NCI-H524 (cell line): ENCODE results near the gene MRM2.

Experiments
- DNase-seq, 2 experiments: peaks; one replicate each; lab custom pipeline; 2025; lab: John Stamatoyannopoulos, UW

Gene MRM2

DNA sequence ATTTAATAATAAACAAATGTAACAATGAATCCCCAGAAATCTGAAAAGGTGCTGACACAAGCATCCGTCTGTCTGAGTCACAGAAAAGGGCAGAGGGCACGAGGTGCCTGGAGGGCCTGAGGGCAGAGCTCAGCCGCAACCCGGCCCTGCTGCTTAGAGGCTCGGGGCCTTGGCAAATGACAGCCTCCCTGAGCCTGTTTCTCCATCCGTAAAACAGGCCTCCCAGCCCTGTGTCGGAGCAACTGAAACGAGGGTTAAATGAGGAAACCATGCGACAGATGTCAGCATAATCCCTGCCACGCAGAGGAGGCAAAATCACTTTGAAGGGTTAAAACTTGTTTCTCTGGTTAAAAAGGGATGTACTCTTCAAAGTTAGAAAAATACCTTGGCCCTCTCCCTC, 24.9 kb upstream of the MRM2 start:
- peak; percentile 47 to 83 for DNase-seq

DNA sequence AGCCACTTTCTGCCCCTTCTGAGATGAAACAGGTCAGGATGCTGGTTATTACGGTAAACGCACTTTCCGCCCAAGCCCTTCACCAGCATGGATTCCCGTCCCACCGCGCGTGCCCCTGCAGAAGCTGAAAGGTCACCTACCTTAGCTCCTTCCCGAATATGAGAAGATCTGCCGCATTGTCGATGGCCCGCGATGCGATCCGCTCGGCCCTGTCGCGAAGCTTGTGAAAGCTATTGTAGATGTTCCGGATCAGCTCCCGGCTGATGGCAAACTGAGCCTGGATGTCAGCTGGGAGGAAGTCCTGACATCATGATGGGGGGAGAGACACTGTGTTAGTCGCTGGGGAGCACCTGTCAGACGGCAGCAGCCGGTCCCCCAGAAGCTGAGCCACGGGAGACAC, 22.2 kb upstream of the MRM2 start:
- DNase-seq: no peak

DNA sequence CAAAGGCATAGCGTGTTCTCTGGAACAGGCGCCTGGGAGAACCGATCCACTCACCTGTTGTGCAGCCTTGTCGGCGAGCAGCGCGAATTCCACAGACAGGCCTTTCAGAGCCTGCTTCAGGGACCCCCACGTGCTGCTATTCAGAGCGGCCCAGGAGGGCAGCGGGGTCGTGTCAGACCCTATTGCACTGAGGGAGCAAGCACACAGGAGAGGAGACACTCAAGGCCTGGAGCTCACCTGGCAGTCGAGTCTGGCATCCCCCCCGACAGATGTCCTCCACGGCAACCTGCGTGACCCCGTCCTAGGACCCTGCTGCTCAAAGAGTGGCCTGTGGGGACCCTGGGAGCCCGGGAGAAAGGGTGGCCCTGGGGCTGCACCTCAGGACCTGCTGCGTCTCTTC, 21.2 kb upstream of the MRM2 start:
- DNase-seq: no peak

DNA sequence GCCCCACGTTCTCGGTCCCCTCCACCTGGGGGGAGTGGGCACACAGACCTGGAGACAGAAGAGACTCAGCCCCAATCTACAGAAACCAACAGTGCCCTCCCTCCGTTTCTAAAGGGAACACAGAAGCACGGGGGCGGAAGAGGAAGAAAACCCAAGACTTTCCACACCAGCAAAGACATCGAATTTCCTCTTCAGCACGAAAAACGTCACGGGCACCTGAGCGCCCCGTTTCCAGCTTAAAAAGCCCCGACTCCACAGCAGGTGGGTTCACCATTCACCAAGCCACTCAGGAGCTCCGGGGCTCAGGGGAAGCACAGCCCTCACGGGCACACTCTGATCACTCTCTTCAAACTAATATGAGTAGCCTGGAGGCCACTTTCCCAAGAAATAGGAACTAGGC, 19.6 kb upstream of the MRM2 start:
- DNase-seq: no peak

DNA sequence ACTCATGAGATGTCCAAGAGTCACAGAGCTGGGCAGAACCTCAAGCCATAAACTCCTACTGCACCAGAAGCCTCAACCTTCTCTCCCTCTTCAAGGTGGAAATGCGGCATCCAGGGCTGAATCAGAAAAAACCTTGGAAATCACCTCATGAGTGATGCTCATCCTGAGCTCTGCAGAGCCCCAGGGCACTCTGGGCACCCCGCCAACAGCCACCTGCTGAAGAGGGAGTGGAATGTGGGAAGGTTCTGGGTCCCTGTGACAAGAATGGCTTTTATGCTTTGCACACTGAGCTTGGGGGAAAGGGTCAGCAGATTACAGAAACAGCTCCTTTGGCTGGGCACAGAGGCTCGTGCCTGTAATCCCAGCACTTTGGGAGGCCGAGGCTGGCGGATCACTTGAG, 18.8 kb upstream of the MRM2 start:
- peak in 1 of 2 experiments; percentile 58 for DNase-seq

DNA sequence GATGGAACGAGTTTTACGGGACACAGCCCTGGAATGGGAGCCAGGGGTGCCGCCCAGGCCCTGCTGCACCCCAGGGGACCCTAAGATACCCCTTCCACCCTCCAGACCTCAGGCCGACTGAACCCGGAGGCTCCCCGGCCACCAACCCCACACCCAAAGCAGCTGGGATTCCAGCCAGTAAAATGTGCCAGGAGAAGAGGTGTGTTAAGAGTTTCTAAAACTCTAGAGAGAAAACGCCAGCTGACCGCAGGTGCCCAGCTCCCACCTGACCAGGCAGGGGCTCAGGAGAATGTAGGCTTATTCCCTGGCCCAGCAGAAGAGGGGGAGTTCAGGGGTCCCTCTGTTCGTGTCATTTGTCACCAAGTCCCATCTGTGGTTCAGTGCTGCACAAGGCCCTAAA, 17.5 kb upstream of the MRM2 start:
- DNase-seq: no peak

DNA sequence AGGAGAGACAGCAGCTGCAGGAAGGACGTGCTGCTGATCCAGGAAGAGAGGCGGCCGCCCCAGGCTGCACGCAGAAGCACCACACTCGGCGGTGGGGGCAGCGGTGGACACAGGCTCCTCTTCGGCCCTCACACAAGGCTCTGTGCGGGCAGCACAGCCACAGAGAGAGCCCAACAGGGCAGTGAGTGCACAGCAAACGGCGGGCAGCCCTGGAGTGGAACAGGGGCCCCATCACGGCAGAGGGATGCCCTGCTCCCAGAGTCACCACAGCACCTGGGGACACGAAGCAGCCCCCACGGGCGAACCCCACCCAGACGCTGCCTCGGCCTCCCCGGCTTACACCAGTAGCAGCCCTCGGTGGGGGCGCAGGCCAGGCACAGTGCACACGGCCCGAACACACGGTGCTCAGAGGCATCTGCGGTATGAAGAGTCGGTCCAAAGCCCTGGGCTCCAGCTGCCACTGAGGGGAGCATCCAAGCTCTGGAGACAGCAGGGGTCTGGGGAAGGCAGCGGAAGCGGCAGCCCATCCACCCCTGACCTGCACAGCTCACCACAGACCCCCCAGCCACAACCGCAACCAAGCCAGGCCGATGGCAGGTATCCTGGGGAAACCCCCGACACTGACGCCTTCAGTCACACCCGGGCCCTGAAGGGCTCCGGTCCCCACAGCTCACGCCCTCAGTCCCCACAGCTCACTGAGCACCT, 16.8 kb upstream of the MRM2 start:
- DNase-seq: no peak

DNA sequence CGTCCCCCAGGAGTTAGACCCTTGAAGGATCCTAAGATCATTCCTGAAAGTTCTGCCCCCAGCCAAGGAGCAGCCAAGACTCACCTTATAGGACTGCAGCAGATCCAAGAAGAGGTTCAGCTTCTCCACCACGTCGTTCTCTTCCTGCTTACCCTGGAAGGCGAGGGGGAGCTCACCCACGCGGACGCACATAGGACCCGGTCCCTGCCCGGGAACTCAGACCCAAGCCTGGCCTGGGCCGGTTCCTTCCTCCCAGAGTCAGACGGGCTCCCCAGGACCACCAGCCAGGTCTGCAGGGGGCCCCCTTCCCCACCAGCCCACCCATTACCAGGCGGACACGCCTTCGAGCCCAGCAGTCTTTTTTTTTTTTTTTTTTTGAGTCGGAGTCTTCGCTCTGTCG, 15.6 kb upstream of the MRM2 start:
- DNase-seq: no peak

DNA sequence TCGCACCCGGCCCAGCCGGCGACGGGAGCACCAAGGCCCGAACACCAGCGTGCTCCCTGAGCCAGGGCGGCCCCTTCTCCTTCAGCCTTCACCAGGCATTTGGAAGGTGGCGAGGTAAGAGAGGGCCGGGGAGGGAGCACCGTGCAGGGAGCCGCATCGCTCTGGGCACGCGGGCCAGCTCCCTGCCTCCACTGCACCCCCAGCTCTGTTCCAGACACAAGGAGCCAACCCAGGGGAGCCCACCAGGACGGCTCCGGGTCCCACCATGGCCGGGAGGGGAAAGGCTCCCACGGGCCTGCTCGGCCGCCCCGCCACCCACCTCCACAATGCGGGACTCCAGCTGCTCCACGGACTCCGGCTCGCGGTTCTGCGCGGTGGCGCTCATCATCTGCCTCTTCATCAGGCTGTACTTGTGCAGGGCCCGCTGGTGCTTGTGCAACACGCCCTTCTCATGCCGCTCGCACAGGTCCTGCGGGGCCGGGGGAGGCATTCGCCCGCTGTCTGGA, 15.1 kb upstream of the MRM2 start:
- DNase-seq: no peak

DNA sequence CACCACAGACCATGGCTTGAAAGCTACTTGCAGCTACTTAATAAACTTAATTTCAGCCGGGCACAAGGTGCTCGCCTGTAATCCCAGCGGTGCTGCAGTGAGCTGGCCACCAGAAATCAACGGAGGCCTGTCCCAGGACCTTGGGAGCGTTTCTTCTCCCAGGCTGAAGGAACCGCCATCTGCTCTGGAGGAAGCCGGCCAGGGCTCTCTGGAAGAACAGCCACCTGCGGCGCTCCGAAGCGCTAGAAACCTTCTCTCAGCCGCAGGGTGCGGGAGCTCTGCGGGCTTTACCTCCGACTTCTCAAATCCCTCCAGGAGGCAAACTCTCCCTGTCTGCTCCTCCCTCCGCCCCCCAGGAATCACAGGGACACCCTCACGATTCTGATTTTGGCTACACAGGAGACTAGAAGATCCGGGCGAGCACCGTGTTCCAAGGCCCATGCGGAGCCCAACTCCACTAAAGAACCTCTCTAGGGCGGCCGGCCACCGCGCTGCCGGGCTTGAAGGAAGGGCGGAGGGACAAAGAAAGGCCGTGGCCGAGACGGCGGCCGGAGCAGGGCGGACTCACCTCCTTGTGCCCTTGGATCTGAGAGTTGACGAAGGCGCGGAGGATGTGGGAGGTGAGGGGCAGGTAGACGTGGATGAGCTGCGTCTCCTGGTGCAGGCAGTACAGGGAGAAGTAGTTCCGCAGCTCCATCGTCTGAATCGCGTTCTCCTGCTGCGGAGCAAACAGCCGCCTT, 14.5 kb upstream of the MRM2 start:
- no peak for DNase-seq

DNA sequence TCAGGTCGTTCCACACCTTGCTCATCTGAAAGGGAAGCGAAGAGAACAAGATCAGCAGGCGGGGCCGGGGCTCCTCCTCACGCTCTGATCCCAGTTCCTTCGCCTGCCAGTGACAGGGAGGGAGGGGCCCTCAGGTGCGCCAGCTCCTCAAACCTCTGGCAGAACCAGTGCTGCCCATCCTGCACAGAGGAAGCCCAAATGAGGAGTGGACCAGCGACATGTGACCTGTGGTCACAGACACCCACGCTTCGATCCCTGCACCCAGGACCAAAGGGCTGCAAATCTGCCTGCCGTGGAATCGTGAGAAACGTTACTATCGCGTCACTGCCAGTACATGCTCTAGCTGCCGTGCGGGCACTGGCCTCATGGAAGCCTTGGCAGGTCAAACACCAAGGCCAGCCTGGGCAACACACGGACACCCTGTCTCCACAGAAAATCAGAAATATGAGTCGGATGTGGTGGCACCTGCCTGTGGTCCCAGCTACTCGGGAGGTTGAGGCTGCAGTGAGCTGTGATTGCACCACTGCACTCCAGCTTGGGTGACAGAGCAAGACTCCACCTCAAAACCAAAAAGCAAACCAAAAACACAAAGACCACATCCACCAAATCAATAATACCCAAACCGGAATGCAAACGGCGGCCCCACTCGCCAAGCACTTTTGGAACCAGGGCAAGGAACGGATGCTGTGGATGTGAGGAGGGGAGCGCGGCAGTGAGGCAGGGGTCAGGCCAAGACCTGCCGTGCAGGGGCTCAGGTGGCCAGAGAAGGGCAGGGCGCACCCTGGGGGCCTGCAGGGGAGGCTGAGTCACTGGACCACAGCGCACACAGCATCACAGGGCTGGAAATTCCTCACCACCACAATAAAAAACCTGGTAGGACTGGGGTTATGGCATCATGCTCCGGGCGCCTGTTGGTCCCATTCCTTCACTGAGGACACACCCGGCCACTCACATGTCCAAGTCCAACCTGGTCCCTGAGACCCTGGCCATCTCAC, 13.4 kb upstream of the MRM2 start:
- no peak for DNase-seq

DNA sequence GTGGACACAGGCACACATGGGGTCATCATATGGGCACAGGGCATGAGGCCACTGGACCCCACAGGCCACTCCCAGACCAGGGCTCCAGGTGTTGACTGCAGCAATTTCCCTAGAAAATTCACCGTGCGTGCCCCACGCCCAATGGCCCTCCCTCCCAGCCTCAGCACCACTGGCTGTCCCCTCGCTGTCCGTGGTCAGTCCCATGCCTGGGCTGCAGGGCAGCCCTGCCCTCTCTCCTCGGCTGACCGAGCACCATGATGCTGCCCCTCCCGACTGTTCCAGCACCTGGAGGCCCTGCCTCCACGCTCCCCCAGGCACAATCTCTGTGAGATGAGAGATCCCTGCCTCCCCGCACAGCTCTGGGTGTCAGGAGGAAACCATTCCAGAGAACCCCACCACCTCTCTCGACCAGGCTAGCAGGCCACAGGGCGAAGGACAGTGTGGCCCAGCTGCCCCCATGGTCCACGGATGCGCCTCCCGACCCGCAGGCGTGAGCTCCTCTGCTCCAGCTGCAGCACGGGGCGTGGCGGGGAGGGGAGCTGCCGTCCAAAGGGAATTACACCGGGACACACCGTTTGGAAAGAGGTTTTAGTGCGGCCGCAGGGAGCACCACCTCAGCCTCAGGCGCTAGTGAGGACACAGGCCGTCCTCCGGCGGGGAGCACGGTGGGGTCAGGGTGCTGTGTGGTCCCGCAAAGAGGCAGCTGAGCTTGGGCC, 12.6 kb upstream of the MRM2 start:
- DNase-seq: no peak

DNA sequence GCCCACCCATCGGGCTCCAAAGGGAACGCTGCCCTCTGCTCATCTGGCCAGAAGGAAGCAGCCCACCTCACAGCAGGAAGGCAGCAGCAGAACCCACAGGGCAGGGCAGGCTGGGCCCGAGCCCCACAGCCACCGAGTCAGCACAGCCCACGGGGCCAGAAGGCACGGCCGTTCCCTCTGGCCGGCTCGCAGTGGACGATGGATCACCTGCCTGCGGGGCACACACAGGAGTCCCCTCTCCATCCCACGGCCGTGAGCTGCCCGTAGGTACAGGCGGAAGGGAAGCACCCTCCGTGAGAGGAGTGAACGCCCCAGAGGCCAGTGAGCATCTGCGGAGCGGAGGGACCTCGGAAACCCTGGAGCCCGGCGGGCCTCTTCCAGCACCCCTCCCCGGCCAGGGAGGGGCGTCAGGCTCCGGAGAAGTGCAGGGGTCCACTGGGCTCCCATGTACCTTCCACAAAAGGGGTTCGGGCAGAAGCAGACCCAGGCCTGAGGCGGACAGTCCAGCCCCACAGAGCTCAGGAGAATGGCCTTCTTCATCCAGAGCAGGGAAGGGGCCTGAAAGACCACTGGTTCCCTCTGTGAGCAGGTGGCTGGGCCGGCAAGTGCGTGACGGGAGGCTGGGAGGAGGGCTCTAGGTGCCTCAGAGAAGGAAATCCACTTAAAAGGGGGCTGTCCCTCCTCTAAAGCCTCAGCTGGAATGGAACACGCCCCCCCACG, 11.7 kb upstream of the MRM2 start:
- no peak for DNase-seq

DNA sequence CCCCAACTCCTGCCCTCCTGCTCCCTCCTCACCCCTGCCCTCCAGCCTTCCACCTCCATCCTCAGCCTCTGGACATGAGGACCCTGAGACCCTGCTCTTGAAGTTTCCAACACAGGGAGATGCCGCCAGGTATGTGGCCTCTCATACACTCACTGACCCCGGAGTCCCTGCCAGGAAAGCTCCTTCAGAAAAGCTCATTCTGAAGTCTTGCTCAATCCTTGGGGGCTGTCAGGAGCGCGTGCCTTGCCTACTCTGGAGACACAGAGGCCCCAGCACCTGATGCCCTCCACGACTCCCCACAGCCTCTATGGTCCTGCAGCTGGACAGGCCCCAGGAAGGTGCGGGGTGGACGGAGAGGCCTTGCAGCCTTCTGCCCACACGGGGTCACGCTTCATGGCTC, 11.0 kb upstream of the MRM2 start:
- DNase-seq: no peak

DNA sequence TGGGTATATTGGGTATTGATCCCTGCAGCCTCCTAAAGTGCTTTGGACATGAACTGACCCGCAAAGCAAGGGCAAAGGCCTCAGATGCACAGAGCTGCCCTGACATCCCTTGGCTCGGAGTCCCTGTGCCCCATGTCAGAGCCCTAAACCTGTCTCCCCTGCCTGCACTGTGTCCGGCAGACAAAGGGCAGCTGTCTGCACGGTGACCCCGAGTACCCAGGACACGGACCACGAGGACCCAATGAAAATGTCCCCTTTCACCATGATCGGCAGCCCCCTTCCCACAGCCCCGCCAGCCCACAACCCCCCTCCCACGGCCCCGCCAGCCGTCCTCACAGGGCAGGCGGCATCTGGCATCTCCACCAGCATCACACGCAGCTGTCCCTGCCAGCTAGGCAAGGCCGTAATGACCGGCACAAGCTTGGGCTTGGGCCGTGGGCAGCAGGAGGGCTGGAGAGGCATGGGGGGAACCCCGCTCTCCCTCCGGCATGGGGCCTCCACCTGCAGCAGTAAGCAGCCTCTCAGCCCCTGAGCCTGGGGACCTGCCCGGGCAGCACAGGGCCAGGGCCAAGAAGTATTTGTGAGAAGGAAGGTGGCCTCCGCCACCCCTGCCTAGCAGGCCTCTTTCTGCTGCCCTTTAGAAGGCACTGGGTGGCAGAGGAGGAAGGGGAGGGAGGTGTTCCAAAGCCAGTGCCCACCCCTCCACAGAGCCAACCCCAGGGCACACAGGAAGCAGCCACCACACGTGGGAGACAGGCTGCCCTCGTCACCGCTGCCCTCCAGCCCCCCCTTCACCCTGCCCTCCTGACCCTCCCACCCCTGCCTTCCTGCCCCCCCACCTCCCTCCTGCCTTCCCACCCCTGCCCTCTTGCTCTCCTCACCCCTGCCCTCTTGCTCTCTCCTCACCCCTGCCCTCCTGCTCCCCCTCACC, 10.1 kb upstream of the MRM2 start:
- DNase-seq: peak in 1 of 2 experiments; percentile 49

DNA sequence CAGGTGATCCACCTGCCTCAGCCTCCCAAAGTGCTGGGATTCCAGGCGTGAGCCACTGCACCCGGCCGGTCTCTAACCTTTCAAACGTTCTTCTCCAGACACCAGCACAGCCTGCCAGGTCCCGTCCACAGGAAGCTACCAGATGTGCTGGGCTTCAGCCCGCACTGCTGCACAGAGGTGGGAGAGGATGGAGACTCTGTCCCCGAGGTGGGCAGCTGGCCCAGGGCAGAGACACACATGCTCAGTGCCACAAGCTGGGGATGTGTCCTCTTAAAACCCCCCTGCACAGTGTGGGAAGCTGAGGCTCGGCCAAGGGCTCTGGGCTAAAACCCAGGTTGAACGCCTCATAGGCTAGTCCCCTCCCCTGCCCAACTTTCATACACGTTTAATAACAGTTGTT, 9.4 kb upstream of the MRM2 start:
- no peak for DNase-seq

DNA sequence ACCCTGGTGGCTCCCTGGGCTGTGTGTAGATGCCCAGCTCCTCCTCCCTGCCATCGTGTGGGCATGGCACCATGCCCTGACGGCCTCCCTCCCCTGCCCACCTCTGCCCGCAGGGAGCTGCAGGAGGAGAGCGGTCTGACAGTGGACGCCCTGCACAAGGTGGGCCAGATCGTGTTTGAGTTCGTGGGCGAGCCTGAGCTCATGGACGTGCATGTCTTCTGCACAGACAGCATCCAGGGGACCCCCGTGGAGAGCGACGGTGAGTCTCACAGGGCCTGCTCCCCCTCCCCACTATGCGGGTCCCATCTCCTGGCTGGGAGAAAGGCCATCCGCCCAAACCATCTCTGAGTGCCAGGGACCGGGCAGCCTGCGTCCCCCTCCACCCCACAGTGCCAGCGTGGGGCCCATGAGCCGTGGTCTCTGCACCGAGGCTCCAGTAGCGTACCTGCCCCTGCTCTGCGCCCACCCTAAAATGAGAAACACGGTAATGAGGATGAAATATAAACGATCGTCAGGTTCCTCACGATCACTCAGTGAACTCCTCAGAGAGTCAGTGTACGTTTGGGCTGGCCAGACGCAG, 7.8 kb upstream of the MRM2 start:
- no peak for DNase-seq

DNA sequence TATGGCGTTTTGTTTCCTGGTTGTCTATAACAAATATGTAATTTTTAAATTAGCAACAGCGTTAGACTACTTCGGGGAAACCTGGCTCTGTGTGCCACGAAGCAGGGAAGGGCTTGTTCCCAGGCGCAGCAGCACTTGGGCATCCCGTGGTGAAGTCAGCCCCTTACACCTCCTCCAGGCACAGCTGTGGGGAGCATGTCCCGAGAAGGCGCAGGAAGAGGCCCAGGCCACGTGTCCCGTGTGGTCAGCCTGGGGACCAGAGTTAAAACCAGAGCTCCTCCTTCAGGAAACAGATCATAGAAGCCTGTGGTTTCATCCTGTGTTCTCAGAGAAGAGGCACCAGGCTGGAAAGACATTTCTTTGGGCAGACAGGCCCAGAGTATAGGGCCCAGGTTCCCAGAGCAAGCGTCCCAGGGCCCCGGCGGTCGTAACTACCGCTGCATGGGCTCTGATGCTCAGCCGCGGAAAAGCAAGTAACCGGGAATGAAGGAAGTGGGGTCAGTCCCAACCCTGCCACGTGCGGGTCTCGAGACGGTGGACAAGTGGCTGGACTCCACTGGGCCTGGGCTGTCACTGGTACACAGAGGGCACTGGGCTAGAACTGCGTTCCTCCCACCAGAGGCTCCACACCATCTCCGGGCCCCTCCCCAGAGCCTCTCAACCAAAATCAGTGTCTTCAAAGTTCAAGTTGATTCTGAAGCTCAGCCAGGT, 7.1 kb upstream of the MRM2 start:
- DNase-seq: no peak
